Activated CD8-positive, alpha-beta T cell treated with anti-CD3 and anti-CD28 coated beads for 36 hours (primary cell): ENCODE measurements around the gene EIF4G3. TPM values are rescaled to one million over a fixed set of nuclear protein-coding genes. Genes with fewer than 3 reads are reported as not detected.

Source experiments
- ATAC-seq: fragments of 200-7000 bp; cut with Tn5 transposase; one replicate; pipeline ENCODE4 v1.10.0; 2021; ENCODE audit warnings: mild to moderate bottlenecking, moderate library complexity
- CTCF ChIA-PET: fragments of 350-600 bp; sonication (Branson Sonifier 250); formaldehyde crosslinking; loops from one replicate; lab custom pipeline; 2021; ENCODE audit warnings: antibody characterized with exemption; lab: Charles Lee
- POLR2A ChIA-PET: fragments of 350-600 bp; sonication (Branson Sonifier 250); formaldehyde crosslinking; loops from one replicate; lab custom pipeline; 2021; ENCODE audit warnings: antibody characterized with exemption; lab: Charles Lee
- DNase-seq: peaks from one replicate; pipeline ENCODE4 v3.0.0-alpha.2; 2020
- H3K27ac Mint-ChIP-seq: one replicate; pipeline ENCODE4 v1.8.0; 2021; ENCODE audit warnings: mild to moderate bottlenecking, mixed read lengths
- H3K27me3 Mint-ChIP-seq: one replicate; pipeline ENCODE4 v1.8.0; 2021; ENCODE audit warnings: mixed read lengths
- H3K36me3 Mint-ChIP-seq: one replicate; pipeline ENCODE4 v1.8.0; 2021; ENCODE audit warnings: low read depth, mixed read lengths
- H3K4me1 Mint-ChIP-seq: one replicate; pipeline ENCODE4 v1.8.0; 2021; ENCODE audit warnings: low read depth, mixed read lengths
- H3K4me3 Mint-ChIP-seq: one replicate; pipeline ENCODE4 v1.8.0; 2021; ENCODE audit warnings: mild to moderate bottlenecking, moderate library complexity, mixed read lengths
- H3K9me3 Mint-ChIP-seq: one replicate; pipeline ENCODE4 v1.8.0; 2021; ENCODE audit warnings: mixed read lengths
- CTCF ChIP-seq: fragments of 200-600 bp; IDR thresholded peaks from one replicate; pipeline ENCODE4 v1.8.0; 2022; ENCODE audit warnings: antibody characterized with exemption, mild to moderate bottlenecking
- intact Hi-C: fragments of 100-400 bp; cut with micrococcal nuclease; formaldehyde crosslinking; loops from one replicate; pipeline ENCODE4 v1.10.0; 2022
- total RNA-seq, 2 experiments: library from RNA; stranded (reverse); gene quantifications; one replicate each; pipeline ENCODE4 v1.2.3, GENCODE V29; 2021

The EIF4G3 gene
- total RNA-seq, 2 experiments from 2014 or later: 48.2 to 48.4 TPM

- Mint-ChIP-seq H3K27ac (no peak overlapping the region), H3K4me1 (no peaks in the 10 kb centered on the region), H3K36me3 (no peaks in the 10 kb centered on the region), H3K4me3 (no peak overlapping the region), H3K9me3 (no peaks in the 10 kb centered on the region), H3K27me3 (no peaks in the 10 kb centered on the region)
- POLR2A ChIA-PET: no interaction called here
- DNase-seq (no peak), ATAC-seq (no peak)
- intact Hi-C loops: no loop called here
- no peak for TF ChIP-seq CTCF
- CTCF ChIA-PET: no interaction called here
Measured at GRCh38 chr1:21065851-21066250, 110.8 kb downstream of the EIF4G3 start.

- no peak for DNase-seq
- TF ChIP-seq CTCF: no peak
- ATAC-seq: no peak
- no peaks in the 10 kb centered on the region for H3K27me3 Mint-ChIP-seq
- intact Hi-C loops: no loop called here
- POLR2A ChIA-PET: no interaction called here
- no peaks in the 10 kb centered on the region for H3K9me3 Mint-ChIP-seq
- no peaks in the 10 kb centered on the region for H3K4me1 Mint-ChIP-seq
- H3K36me3 Mint-ChIP-seq: no peaks in the 10 kb centered on the region
- H3K4me3 Mint-ChIP-seq: no peak overlapping the region
- CTCF ChIA-PET: no interaction called here
- no peak overlapping the region for H3K27ac Mint-ChIP-seq
Measured at GRCh38 chr1:21064057-21064456, 112.6 kb downstream of the EIF4G3 start.

- intact Hi-C loops: no loop called here
- Mint-ChIP-seq H3K36me3 (no peaks in the 10 kb centered on the region), H3K4me3 (no peak overlapping the region), H3K27ac (no peak overlapping the region), H3K4me1 (no peaks in the 10 kb centered on the region), H3K9me3 (no peaks in the 10 kb centered on the region), H3K27me3 (no peaks in the 10 kb centered on the region)
- DNase-seq: no peak
- POLR2A ChIA-PET: interaction anchor here (0.6 kb wide), 1 partner anchor 18 kb away, joined by 3 read pairs; no protein-coding TSS in a partner anchor
- CTCF ChIA-PET: interaction anchor here (1.8 kb wide), 1 partner anchor 135 kb away, joined by 4 read pairs; no protein-coding TSS in a partner anchor
- ATAC-seq: no peak
- TF ChIP-seq CTCF: no peak
Measured at GRCh38 chr1:21060523-21060922, 116.2 kb downstream of the EIF4G3 start.

GRCh38 chr1:21059021-21059420 lies 117.7 kb downstream of the EIF4G3 start:
- POLR2A ChIA-PET: no interaction called here
- CTCF ChIA-PET: interaction anchor here (1.8 kb wide), 1 partner anchor 136 kb away, joined by 4 read pairs; no protein-coding TSS in a partner anchor
- no peak for ATAC-seq

More at GRCh38 chr1:21059021-21059420, 117.7 kb downstream of the EIF4G3 start:
- intact Hi-C loops: no loop called here
- Mint-ChIP-seq H3K36me3 (peaks cover 3% of the 10 kb centered on the region), H3K9me3 (no peaks in the 10 kb centered on the region), H3K4me3 (no peak overlapping the region), H3K27ac (no peak overlapping the region), H3K27me3 (no peaks in the 10 kb centered on the region), H3K4me1 (no peaks in the 10 kb centered on the region)
- TF ChIP-seq CTCF: no peak
- no peak for DNase-seq
